Endothelial cell of hepatic sinusoid (primary cell): Measurements from ENCODE around the gene ERAP2.

Experiments used
- in situ Hi-C: cut with HindIII; loops from 2 replicates; pipeline ENCODE4 v1.10.0; 2017; ENCODE audit warnings: low sequenced_read_pairs

Gene ERAP2

GRCh38 chr5:96952118-96952750 is 75.9 kb downstream of the ERAP2 start:
- in situ Hi-C loops = no loop called here

- in situ Hi-C loops = no loop called here
Measured at GRCh38 chr5:96952974-96953730, 76.9 kb downstream of the ERAP2 start.

GRCh38 chr5:96957254-96958049 is 81.2 kb downstream of the ERAP2 start:
- in situ Hi-C loops = no loop called here

GRCh38 chr5:96958977-96959376 is 82.7 kb downstream of the ERAP2 start:
- in situ Hi-C loops = no loop called here

- in situ Hi-C loops = no loop called here
Measured at GRCh38 chr5:96961053-96961452, 84.8 kb downstream of the ERAP2 start.

- in situ Hi-C loops = no loop called here
Measured at GRCh38 chr5:96962540-96962991, 86.3 kb downstream of the ERAP2 start.

GRCh38 chr5:96963267-96963666 is 87.0 kb downstream of the ERAP2 start:
- in situ Hi-C loops = no loop called here

- in situ Hi-C loops = no loop called here
Measured at GRCh38 chr5:96966801-96967200, 90.5 kb downstream of the ERAP2 start.

- in situ Hi-C loops = no loop called here
Measured at GRCh38 chr5:96967400-96967799, 91.1 kb downstream of the ERAP2 start.

- in situ Hi-C loops = no loop called here
Measured at GRCh38 chr5:96968074-96968473, 91.8 kb downstream of the ERAP2 start.

GRCh38 chr5:96968614-96969013 is 92.3 kb downstream of the ERAP2 start:
- in situ Hi-C loops = no loop called here
